Panc1 (cell line): ENCODE results near the gene FUBP1. TPM values are rescaled to one million over a fixed set of nuclear protein-coding genes. Genes with fewer than 3 reads are reported as not detected.

Experiments used
- ATAC-seq: fragments of 200-7000 bp; cut with Tn5 transposase; 2 replicates; pipeline ENCODE4 v1.9.1; 2020; ENCODE audit warnings: mild to moderate bottlenecking, moderate library complexity
- BruUV-seq: library from RNA; stranded (reverse); fragments of 400-500 nt; replicated peaks from 2 replicates; lab custom pipeline; 2021; lab: Mats Ljungman, UMichigan
- CTCF ChIA-PET: fragments of 300-600 bp; sonication (Branson Sonifier 250); formaldehyde crosslinking; loops from one replicate; lab custom pipeline; 2022; ENCODE audit warnings: antibody characterized with exemption; lab: Charles Lee
- POLR2A ChIA-PET: fragments of 300-600 bp; sonication (Branson Sonifier 250); formaldehyde crosslinking; loops from one replicate; lab custom pipeline; 2022; ENCODE audit warnings: antibody characterized with exemption; lab: Charles Lee
- DNase-seq: peaks from one replicate; pipeline ENCODE4 v3.0.0-alpha.2; 2010; ENCODE audit warnings: low read depth, low spot score
- H3K27ac ChIP-seq: 2 replicates; pipeline ENCODE4 v1.5.1; 2011; ENCODE audit warnings: mild to moderate bottlenecking, low read length, inconsistent platforms
- H3K27me3 ChIP-seq: fragments of 200-500 bp; sonication (Bioruptor generic); 2 replicates; pipeline ENCODE4 v1.6.0; 2014; ENCODE audit warnings: low read length, inconsistent platforms; ENCODE audit not compliant: control insufficient read depth, insufficient read depth
- H3K36me3 ChIP-seq: fragments of 200-500 bp; sonication (Bioruptor generic); 2 replicates; pipeline ENCODE4 v1.5.1; 2014; ENCODE audit warnings: inconsistent platforms, mild to moderate bottlenecking, low read length, moderate library complexity; ENCODE audit not compliant: control insufficient read depth, insufficient read depth
- H3K4me1 ChIP-seq: 2 replicates; pipeline ENCODE4 v1.5.1; 2011; ENCODE audit warnings: inconsistent platforms, mild to moderate bottlenecking, low read length, moderate library complexity; ENCODE audit not compliant: control insufficient read depth, insufficient read depth
- H3K4me3 ChIP-seq, 2 experiments: 2 replicates each; pipeline ENCODE4 v1.5.1; 2011 to 2012; ENCODE audit warnings: low read depth in 2 of 2, low read length in 2 of 2, mild to moderate bottlenecking in 2 of 2, inconsistent platforms in 1 of 2, moderate library complexity in 1 of 2
- H3K9me3 ChIP-seq: fragments of 200-500 bp; sonication (Bioruptor generic); 2 replicates; pipeline ENCODE4 v1.5.1; 2014; ENCODE audit warnings: low read depth, mild to moderate bottlenecking, inconsistent platforms, low read length, moderate library complexity; ENCODE audit not compliant: control insufficient read depth, insufficient read depth
- CTCF ChIP-seq: fragments of 450-650 bp; IDR thresholded peaks from 2 replicates; pipeline ENCODE4 v1.5.1; 2017; ENCODE audit warnings: mild to moderate bottlenecking
- POLR2AphosphoS5 ChIP-seq: IDR thresholded peaks from 2 replicates; pipeline ENCODE4 v1.6.1; 2012; ENCODE audit warnings: mild to moderate bottlenecking, low read depth, low read length, moderate library complexity
- REST ChIP-seq, 2 experiments: IDR thresholded peaks; 2 replicates each; pipeline ENCODE4 v1.6.1; 2011 to 2012; ENCODE audit warnings: low read depth in 2 of 2, control low read depth in 1 of 2, low read length in 1 of 2, mild to moderate bottlenecking in 1 of 2, moderate library complexity in 1 of 2; ENCODE audit not compliant: insufficient read depth in 1 of 2
- SIN3A ChIP-seq: IDR thresholded peaks from 2 replicates; pipeline ENCODE4 v1.6.1; 2012; ENCODE audit warnings: low read depth, mild to moderate bottlenecking, low read length, moderate library complexity, borderline replicate concordance; ENCODE audit not compliant: insufficient read depth
- TCF7L2 ChIP-seq: IDR thresholded peaks from 2 replicates; pipeline ENCODE4 v1.6.1; 2011; ENCODE audit warnings: mild to moderate bottlenecking, low read depth, low read length, inconsistent platforms
- in situ Hi-C: cut with HindIII; loops from 2 replicates; pipeline ENCODE4 v1.10.0; 2016; ENCODE audit warnings: low sequenced_read_pairs, low pct_unique_long_range_greater_than_20kb
- intact Hi-C: fragments of 100-400 bp; cut with micrococcal nuclease; formaldehyde crosslinking; loops from one replicate; pipeline ENCODE4 v1.10.0; 2022; ENCODE audit not compliant: unreplicated experiment
- total RNA-seq: library from RNA; stranded (reverse); gene quantifications from one replicate; pipeline ENCODE4 v1.2.1, GENCODE V29; 2021; ENCODE audit not compliant: unreplicated experiment

Gene FUBP1
- total RNA-seq, 1 experiment from 2014 or later = 150 TPM

- Histone ChIP-seq H3K4me3 (peak overlapping the region; percentile 55), H3K27me3 (no peaks in the 10 kb centered on the region), H3K9me3 (no peaks in the 10 kb centered on the region), H3K4me1 (peaks cover 24% of the 10 kb centered on the region), H3K36me3 (no peaks in the 10 kb centered on the region), H3K27ac (peak overlapping the region; percentile 96)
- TF ChIP-seq TCF7L2 = no peak
- TF ChIP-seq CTCF = no peak
- no peak for TF ChIP-seq SIN3A
- peak in 1 of 2 experiments; percentile 13; a peak in 1 of 4 replicates for TF ChIP-seq REST (IDR thresholded peaks at IDR 0.05; ENCODE audit: insufficient read depth in 1 of 2, low read depth in 2 of 2, low read length in 1 of 2)
- TF ChIP-seq POLR2AphosphoS5 = peak; percentile 98
- BruUV-seq = TSS peak; percentile 100
- CTCF ChIA-PET = interaction anchor here (0.6 to 1.5 kb wide), 4 partner anchors 9 to 320 kb away, joined by 4 to 11 read pairs (median 6); no protein-coding TSS in a partner anchor
- peak; percentile 74 for DNase-seq
- intact Hi-C loops (loop anchor here (10.0 kb wide), 1 partner anchor 101 kb away; no protein-coding TSS in a partner anchor), in situ Hi-C loops (no loop called here)
- ATAC-seq = peak; percentile 87
- POLR2A ChIA-PET = interaction anchor here (0.6 to 1.2 kb wide), 7 partner anchors 9 to 267 kb away, joined by 3 to 8 read pairs (median 4); partner anchors contain the start of gene FUBP1
Measured at GRCh38 chr1:78003882-78004718, 25.2 kb upstream of the FUBP1 start.

GRCh38 chr1:78003070-78003746, 24.3 kb upstream of the FUBP1 start:
- BruUV-seq = no TSS peak
- H3K27ac ChIP-seq = peak overlapping the region; percentile 66
- intact Hi-C loops = loop anchor here (10.0 kb wide), 1 partner anchor 102 kb away; no protein-coding TSS in a partner anchor

More at GRCh38 chr1:78003070-78003746, 24.3 kb upstream of the FUBP1 start:
- no peaks in the 10 kb centered on the region for H3K9me3 ChIP-seq
- in situ Hi-C loops = no loop called here
- DNase-seq (no peak), ATAC-seq (no peak)
- CTCF ChIA-PET = no interaction called here
- peaks cover 24% of the 10 kb centered on the region for H3K4me1 ChIP-seq
- POLR2A ChIA-PET = interaction anchor here (1.0 kb wide), 1 partner anchor 14 kb away, joined by 3 read pairs; no protein-coding TSS in a partner anchor
- H3K4me3 ChIP-seq = peak overlapping the region; percentile 1 to 55; a peak in 3 of 4 replicates
- no peaks in the 10 kb centered on the region for H3K36me3 ChIP-seq
- H3K27me3 ChIP-seq = no peaks in the 10 kb centered on the region
- TF ChIP-seq REST (IDR thresholded peaks at IDR 0.05; ENCODE audit: insufficient read depth in 1 of 2, low read depth in 2 of 2, low read length in 1 of 2) = no peak
- no peak for TF ChIP-seq CTCF
- TF ChIP-seq TCF7L2 = no peak
- no peak for TF ChIP-seq SIN3A
- TF ChIP-seq POLR2AphosphoS5 = no peak
